Suprapubic skin (tissue), 4 donors: ENCODE results near the gene ARID1A. TPM values are rescaled to one million over a fixed set of nuclear protein-coding genes. Genes with fewer than 3 reads are reported as not detected.

ENCODE experiments used
- DNase-seq, 2 donors: peaks; one replicate each; pipeline ENCODE4 v3.0.0-alpha.2; 2019; ENCODE audit warnings: low spot score in 2 of 2
- H3K27ac ChIP-seq: fragments of 200-600 bp; sonication (generic); one replicate; pipeline ENCODE4 v1.5.1; 2019
- H3K27me3 ChIP-seq: fragments of 200-600 bp; sonication (generic); one replicate; pipeline ENCODE4 v1.5.1; 2019
- H3K36me3 ChIP-seq: fragments of 200-600 bp; sonication (generic); one replicate; pipeline ENCODE4 v1.5.1; 2019
- H3K4me1 ChIP-seq: fragments of 200-600 bp; sonication (generic); one replicate; pipeline ENCODE4 v1.5.1; 2019
- H3K4me3 ChIP-seq: fragments of 200-600 bp; sonication (generic); one replicate; pipeline ENCODE4 v1.5.1; 2019; ENCODE audit warnings: mild to moderate bottlenecking
- H3K9me3 ChIP-seq: fragments of 200-600 bp; sonication (generic); one replicate; pipeline ENCODE4 v1.5.1; 2019
- CTCF ChIP-seq, 2 donors: fragments of 200-600 bp in 1 of 2; fragments of 450-650 bp in 1 of 2; sonication (generic) in 1 of 2; IDR thresholded peaks; one replicate each; pipeline ENCODE4 v1.5.1; 2016 to 2019; ENCODE audit warnings: antibody characterized with exemption in 2 of 2, mild to moderate bottlenecking in 1 of 2, moderate library complexity in 1 of 2
- EP300 ChIP-seq: sonication (generic); formaldehyde crosslinking; IDR thresholded peaks from one replicate; pipeline ENCODE4 v1.6.1; 2017; ENCODE audit warnings: antibody characterized with exemption
- POLR2A ChIP-seq, 2 donors: fragments of 450-650 bp; IDR thresholded peaks; one replicate each; pipeline ENCODE4 v1.6.1; 2017; ENCODE audit warnings: antibody characterized with exemption in 2 of 2, mild to moderate bottlenecking in 2 of 2, moderate library complexity in 2 of 2
- POLR2AphosphoS5 ChIP-seq, 3 donors: sonication (generic); formaldehyde crosslinking; IDR thresholded peaks; one replicate each; pipeline ENCODE4 v1.6.1; 2017; ENCODE audit warnings: antibody characterized with exemption in 3 of 3
- WGBS: methylation state at CpG from one replicate; pipeline ENCODE4 v1.1.5; 2018; 5-methylcytosine and 5-hydroxymethylcytosine counted together
- total RNA-seq, 4 donors: library from RNA; depleted of rRNA; stranded (reverse); fragments of >200 nt; gene quantifications; one replicate each; pipeline ENCODE4 v1.1.0, GENCODE V29; 2016

The ARID1A gene
- total RNA-seq, 4 donors from 2014 or later = 77.2 to 90.0 (median 83.5) TPM

GRCh38 chr1:26747048-26747447 is 51.2 kb downstream of the ARID1A start:
- no peak overlapping the region for H3K27ac ChIP-seq
- DNase-seq = no peak
- 87% methylated on average over 5 of the region's 5 CpGs for WGBS

DNA sequence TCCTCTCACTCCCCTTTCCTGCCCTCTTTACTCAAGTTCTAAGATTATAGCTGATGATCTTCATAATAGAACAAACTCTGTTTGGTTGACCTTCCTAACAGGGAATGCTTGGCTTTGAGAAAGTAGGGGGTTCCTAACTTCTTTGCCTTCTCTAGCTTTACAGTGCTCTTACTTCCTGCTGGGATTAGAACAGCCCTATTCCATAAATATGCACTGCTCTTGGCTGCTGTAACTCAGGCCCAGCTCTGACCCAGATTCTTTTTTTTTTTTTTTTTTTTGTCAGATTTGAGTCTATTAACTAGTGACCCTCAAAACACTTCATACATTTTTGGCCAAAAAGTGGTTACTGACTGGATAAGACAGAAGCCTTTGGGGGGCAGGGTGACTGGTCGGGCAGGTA is 52.5 kb downstream of the ARID1A start:
- no peak for DNase-seq
- H3K4me1 ChIP-seq = peaks cover 53% of the 10 kb centered on the region
- 100% methylated on average over 1 of the region's 1 CpG for WGBS
- no peaks in the 10 kb centered on the region for H3K27me3 ChIP-seq
- TF ChIP-seq CTCF (IDR thresholded peaks at IDR 0.05) (no peak), POLR2AphosphoS5 (IDR thresholded peaks at IDR 0.05) (no peak), EP300 (no peak), POLR2A (IDR thresholded peaks at IDR 0.05) (no peak)
- no peak overlapping the region for H3K27ac ChIP-seq
- no peaks in the 10 kb centered on the region for H3K9me3 ChIP-seq
- no peak overlapping the region for H3K4me3 ChIP-seq
- peaks cover 27% of the 10 kb centered on the region for H3K36me3 ChIP-seq

More at GRCh38 chr1:26747048-26747447, 51.2 kb downstream of the ARID1A start:
- Histone ChIP-seq H3K27me3 (no peaks in the 10 kb centered on the region), H3K4me1 (peaks cover 40% of the 10 kb centered on the region), H3K9me3 (no peaks in the 10 kb centered on the region), H3K36me3 (peaks cover 33% of the 10 kb centered on the region), H3K4me3 (no peak overlapping the region)
- TF ChIP-seq POLR2A (IDR thresholded peaks at IDR 0.05) (no peak), CTCF (IDR thresholded peaks at IDR 0.05) (no peak), EP300 (no peak), POLR2AphosphoS5 (IDR thresholded peaks at IDR 0.05) (no peak)

DNA sequence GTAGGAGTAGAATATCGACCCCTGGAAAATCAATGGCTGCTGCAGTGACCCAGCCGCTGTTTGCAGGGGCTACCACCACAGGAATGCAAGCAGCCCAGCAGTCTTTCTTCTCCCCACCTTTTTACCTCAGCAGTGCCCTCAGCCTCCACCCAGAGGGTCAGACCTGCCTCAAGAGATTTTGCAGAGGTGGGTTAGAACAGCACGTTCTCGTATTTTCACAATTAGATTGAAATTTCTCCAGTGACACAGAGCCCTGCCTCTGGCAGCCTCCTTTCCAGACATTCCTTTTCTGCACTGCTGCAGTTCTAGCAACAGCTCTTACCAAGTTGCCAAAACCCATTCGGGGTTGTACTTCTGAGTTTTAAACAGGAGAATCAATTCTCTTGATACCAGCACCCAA is 53.6 kb downstream of the ARID1A start:
- no peaks in the 10 kb centered on the region for H3K9me3 ChIP-seq
- TF ChIP-seq POLR2AphosphoS5 (IDR thresholded peaks at IDR 0.05) (no peak), CTCF (IDR thresholded peaks at IDR 0.05) (no peak), POLR2A (IDR thresholded peaks at IDR 0.05) (no peak), EP300 (no peak)
- H3K4me1 ChIP-seq = peaks cover 54% of the 10 kb centered on the region
- WGBS = 81% methylated on average over 5 of the region's 5 CpGs
- H3K4me3 ChIP-seq = no peak overlapping the region
- H3K36me3 ChIP-seq = peaks cover 20% of the 10 kb centered on the region
- no peaks in the 10 kb centered on the region for H3K27me3 ChIP-seq
- DNase-seq = no peak
- H3K27ac ChIP-seq = no peak overlapping the region

DNA sequence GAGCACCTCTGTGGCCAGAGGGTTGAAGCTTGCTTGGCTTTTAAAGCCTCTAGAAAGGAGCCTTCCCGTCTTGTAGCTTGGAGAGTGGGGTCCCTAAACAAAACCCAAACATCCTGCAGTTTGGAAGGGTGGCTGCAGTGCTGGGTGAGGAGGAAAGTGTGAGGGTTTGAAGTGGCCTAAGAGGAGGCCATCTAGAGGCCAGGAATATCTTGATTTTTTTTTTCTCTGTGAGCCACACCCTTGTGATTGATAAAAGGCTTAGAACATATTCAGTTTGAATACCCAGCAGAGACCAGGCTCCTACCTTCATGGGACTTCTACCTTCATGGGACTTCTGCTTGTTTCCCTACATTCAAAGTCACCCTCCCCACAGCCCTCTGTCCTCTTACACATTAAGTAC is 54.6 kb downstream of the ARID1A start:
- WGBS = 91% methylated on average over 1 of the region's 1 CpG
- Histone ChIP-seq H3K4me1 (peaks cover 51% of the 10 kb centered on the region), H3K36me3 (peaks cover 16% of the 10 kb centered on the region), H3K27ac (no peak overlapping the region), H3K27me3 (no peaks in the 10 kb centered on the region), H3K4me3 (no peak overlapping the region), H3K9me3 (no peaks in the 10 kb centered on the region)
- TF ChIP-seq EP300 (no peak), POLR2AphosphoS5 (IDR thresholded peaks at IDR 0.05) (no peak), POLR2A (IDR thresholded peaks at IDR 0.05) (no peak), CTCF (IDR thresholded peaks at IDR 0.05) (no peak)
- DNase-seq = no peak

DNA sequence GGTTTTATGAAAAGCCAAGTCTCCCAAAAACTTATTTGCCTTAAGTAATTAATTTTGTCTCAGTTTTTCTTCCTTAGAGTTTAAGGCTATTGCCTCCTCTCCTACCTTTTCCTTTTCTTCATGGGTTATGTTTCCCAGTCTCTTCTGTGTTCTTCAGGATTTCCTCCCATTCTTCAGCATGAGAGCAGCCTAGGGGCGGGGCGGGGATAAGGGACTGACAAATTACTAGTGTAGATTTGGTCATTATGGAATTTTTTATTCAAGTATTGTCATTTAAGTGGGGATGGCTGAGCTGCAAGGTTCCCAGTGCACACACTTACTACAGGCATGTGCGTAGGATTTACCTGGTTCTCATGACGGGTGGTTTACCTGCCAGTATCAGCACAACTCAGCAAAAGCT is 56.7 kb downstream of the ARID1A start:
- no peaks in the 10 kb centered on the region for H3K9me3 ChIP-seq
- no peak overlapping the region for H3K4me3 ChIP-seq
- H3K36me3 ChIP-seq = peaks cover 15% of the 10 kb centered on the region
- H3K4me1 ChIP-seq = peaks cover 52% of the 10 kb centered on the region
- TF ChIP-seq CTCF (IDR thresholded peaks at IDR 0.05) (no peak), EP300 (no peak), POLR2A (IDR thresholded peaks at IDR 0.05) (no peak), POLR2AphosphoS5 (IDR thresholded peaks at IDR 0.05) (no peak)
- no peak overlapping the region for H3K27ac ChIP-seq
- 93% methylated on average over 4 of the region's 4 CpGs for whole genome bisulfite sequencing
- H3K27me3 ChIP-seq = no peaks in the 10 kb centered on the region
- no peak for DNase-seq
